ENCODE measurements around the gene SETBP1. TPM values are rescaled to one million over a fixed set of nuclear protein-coding genes. Genes with fewer than 3 reads are reported as not detected.

The SETBP1 gene
- total RNA-seq, 1 donor from 2014 or later, result 131 TPM

GRCh38 chr18:45066886-45067285 lies 386.2 kb downstream of the SETBP1 start:
- no peak for DNase-seq (ENCODE audit: low spot score)
- peaks cover 42% of the 10 kb centered on the region for H3K36me3 Mint-ChIP-seq (ENCODE audit: low read depth, unreplicated experiment)
- no peak overlapping the region for H3K27ac Mint-ChIP-seq (ENCODE audit: unreplicated experiment)
- TF ChIP-seq CTCF (IDR thresholded peaks at IDR 0.05; ENCODE audit: unreplicated experiment), result no peak
- H3K4me3 Mint-ChIP-seq (ENCODE audit: unreplicated experiment), result no peak overlapping the region
- no peaks in the 10 kb centered on the region for H3K9me3 Mint-ChIP-seq (ENCODE audit: unreplicated experiment)
- peaks cover 12% of the 10 kb centered on the region for H3K27me3 Mint-ChIP-seq (ENCODE audit: unreplicated experiment)
- peaks cover 5% of the 10 kb centered on the region for H3K4me1 Mint-ChIP-seq (ENCODE audit: unreplicated experiment)

- Mint-ChIP-seq H3K36me3 (ENCODE audit: low read depth, unreplicated experiment) (peaks cover 29% of the 10 kb centered on the region), H3K9me3 (ENCODE audit: unreplicated experiment) (no peaks in the 10 kb centered on the region), H3K27me3 (ENCODE audit: unreplicated experiment) (peaks cover 9% of the 10 kb centered on the region), H3K4me3 (ENCODE audit: unreplicated experiment) (no peak overlapping the region), H3K27ac (ENCODE audit: unreplicated experiment) (no peak overlapping the region), H3K4me1 (ENCODE audit: unreplicated experiment) (peaks cover 5% of the 10 kb centered on the region)
- DNase-seq (ENCODE audit: low spot score), result no peak
- no peak for TF ChIP-seq CTCF (IDR thresholded peaks at IDR 0.05; ENCODE audit: unreplicated experiment)
Observed at GRCh38 chr18:45068400-45069094, 387.9 kb downstream of the SETBP1 start.

GRCh38 chr18:45069546-45069945 lies 388.9 kb downstream of the SETBP1 start:
- H3K4me3 Mint-ChIP-seq (ENCODE audit: unreplicated experiment), result no peak overlapping the region
- H3K27ac Mint-ChIP-seq (ENCODE audit: unreplicated experiment), result no peak overlapping the region
- H3K27me3 Mint-ChIP-seq (ENCODE audit: unreplicated experiment), result peaks cover 3% of the 10 kb centered on the region
- peaks cover 20% of the 10 kb centered on the region for H3K36me3 Mint-ChIP-seq (ENCODE audit: low read depth, unreplicated experiment)
- H3K4me1 Mint-ChIP-seq (ENCODE audit: unreplicated experiment), result peaks cover 5% of the 10 kb centered on the region
- TF ChIP-seq CTCF (IDR thresholded peaks at IDR 0.05; ENCODE audit: unreplicated experiment), result no peak
- no peak for DNase-seq (ENCODE audit: low spot score)
- no peaks in the 10 kb centered on the region for H3K9me3 Mint-ChIP-seq (ENCODE audit: unreplicated experiment)

- no peak for DNase-seq (ENCODE audit: low spot score)
- no peak for TF ChIP-seq CTCF (IDR thresholded peaks at IDR 0.05; ENCODE audit: unreplicated experiment)
- Mint-ChIP-seq H3K4me1 (ENCODE audit: unreplicated experiment) (no peaks in the 10 kb centered on the region), H3K27me3 (ENCODE audit: unreplicated experiment) (no peaks in the 10 kb centered on the region), H3K36me3 (ENCODE audit: low read depth, unreplicated experiment) (no peaks in the 10 kb centered on the region), H3K4me3 (ENCODE audit: unreplicated experiment) (no peak overlapping the region), H3K27ac (ENCODE audit: unreplicated experiment) (no peak overlapping the region), H3K9me3 (ENCODE audit: unreplicated experiment) (no peaks in the 10 kb centered on the region)
Observed at GRCh38 chr18:45071956-45072355, 391.3 kb downstream of the SETBP1 start.

- Mint-ChIP-seq H3K27me3 (ENCODE audit: unreplicated experiment) (no peaks in the 10 kb centered on the region), H3K4me1 (ENCODE audit: unreplicated experiment) (no peaks in the 10 kb centered on the region), H3K27ac (ENCODE audit: unreplicated experiment) (no peak overlapping the region), H3K9me3 (ENCODE audit: unreplicated experiment) (no peaks in the 10 kb centered on the region), H3K4me3 (ENCODE audit: unreplicated experiment) (no peak overlapping the region), H3K36me3 (ENCODE audit: low read depth, unreplicated experiment) (no peaks in the 10 kb centered on the region)
- no peak for DNase-seq (ENCODE audit: low spot score)
- TF ChIP-seq CTCF (IDR thresholded peaks at IDR 0.05; ENCODE audit: unreplicated experiment), result no peak
Observed at GRCh38 chr18:45073556-45073955, 392.9 kb downstream of the SETBP1 start.

Measured in endothelial cell (in vitro differentiated cells).